ENCODE measurements around the gene GPSM1.

- TF ChIP-seq EZH2 (IDR thresholded peaks at IDR 0.05; ENCODE audit: borderline replicate concordance, low read length) (no peak), CTCF (conservative IDR thresholded peaks at IDR 0.05 in 1 of 2, IDR thresholded peaks at IDR 0.05 in 1 of 2; ENCODE audit: extremely low read depth in 1 of 2, insufficient read depth in 1 of 2, low read depth in 1 of 2, low read length in 2 of 2) (no peak)
Measured at GRCh38 chr9:136279471-136279870, 47.9 kb upstream of the GPSM1 start.

Measured in mammary epithelial cell (primary cell).